Right forelimb (tissue), 1 donor: ENCODE results near the gene PTPN1.
"Not testable (repeated sequence)": the region's sequence is repeated elsewhere in the genome, so short reads cannot be mapped to it uniquely, and the experiment has no call there.

Experiments used
- DNase-seq: peaks from one replicate; pipeline ENCODE4 v3.0.0-alpha.2; 2018

PTPN1 gene

DNA sequence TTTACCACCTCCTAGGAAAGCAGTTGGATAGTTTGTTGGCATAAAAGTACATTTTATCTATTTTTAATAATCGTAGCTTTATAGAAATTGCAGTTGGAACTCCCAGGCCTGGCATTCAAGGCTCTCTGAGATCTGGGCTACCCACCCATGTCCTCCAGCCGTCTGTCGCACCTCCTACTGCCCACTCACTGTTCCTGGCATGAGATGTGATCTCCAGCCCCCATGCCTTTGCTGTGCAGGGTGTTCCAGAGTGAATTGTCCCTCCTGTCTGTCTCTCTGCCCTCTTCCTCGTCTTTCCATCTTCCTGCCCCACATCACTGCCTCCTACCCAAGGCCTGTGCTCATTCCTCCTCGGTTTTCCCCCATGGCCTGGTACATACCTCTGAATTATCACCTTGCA lies 50.7 kb downstream of the PTPN1 start:
- no peak for DNase-seq

DNA sequence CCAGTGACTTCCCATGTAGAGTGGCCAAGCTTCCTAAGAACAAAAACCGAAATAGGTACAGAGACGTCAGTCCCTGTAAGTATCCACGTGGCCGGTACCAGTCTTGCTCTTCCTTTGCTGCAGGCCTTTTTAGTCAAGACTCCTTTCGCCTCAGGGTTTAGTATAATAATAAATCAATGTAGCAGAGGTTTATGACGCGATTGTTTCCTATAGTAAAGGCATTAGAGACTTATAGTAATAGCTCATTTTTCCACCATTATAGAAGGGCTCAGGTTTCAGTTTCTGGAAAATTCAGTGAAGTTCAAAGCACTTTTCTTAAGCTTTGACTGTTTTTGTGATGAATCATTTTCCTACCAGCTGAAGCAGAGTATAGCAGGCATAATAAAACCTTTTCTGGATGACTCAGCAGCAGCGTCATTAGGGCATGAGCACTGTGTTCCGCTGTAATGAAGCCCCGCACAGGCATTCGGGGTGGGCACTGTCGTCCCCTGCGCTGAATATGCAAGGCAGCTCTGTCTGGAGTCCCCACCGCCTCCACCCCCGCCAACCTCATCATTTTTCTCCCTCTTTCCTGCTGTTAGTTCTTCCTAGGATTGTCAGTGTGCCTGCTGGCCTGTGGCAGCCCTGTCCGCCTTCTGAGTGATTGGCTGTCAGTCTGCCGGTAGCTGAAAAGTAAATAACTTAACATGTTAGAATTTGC lies 51.3 kb downstream of the PTPN1 start:
- no peak for DNase-seq

- no peak for DNase-seq
Measured at GRCh38 chr20:50562262-50562701, 52.1 kb downstream of the PTPN1 start.

GRCh38 chr20:50563133-50563944 lies 53.2 kb downstream of the PTPN1 start:
- DNase-seq, result no peak

- no peak for DNase-seq
Measured at GRCh38 chr20:50565383-50565782, 55.2 kb downstream of the PTPN1 start.

DNA sequence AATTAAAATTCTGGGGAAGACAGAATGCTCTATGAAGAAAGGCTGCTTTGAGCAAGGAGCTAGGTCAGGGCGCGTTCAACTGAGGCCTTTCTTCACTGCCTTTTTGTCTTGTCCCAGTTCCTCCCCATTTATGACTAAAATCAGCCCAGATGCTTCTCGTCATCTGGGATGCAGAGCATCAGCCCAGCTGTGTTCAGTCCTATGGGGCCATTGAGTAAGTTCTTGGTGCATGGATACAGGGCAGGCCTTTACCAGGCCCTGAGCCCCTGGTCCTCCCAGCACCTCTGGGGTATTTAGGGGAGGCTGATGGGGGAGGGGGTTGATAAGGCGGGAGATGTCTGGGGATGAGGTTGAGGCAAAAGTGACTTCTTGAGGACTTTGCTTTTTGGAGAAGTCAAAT lies 55.7 kb downstream of the PTPN1 start:
- no peak for DNase-seq

- DNase-seq, result no peak
Measured at GRCh38 chr20:50567860-50568548, 57.8 kb downstream of the PTPN1 start.

DNA sequence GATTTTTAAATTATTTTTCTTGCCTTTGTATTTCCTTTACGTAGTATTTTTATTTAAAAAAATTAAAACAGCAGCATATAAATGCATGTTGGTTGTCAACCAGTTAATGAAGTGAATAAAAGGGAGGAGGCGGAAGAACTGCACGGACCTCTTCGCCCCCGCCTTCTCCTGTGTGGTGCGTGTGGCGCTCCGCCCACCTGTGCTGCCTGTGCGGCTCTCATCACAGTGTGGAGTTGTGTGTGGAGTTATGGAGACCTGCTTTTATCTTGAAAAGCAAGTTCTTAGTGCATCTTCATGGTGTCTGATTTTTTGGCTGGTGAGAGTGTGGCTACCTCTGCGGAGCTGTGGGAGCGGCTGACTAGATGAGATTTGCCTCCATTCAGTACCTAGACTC lies 58.4 kb downstream of the PTPN1 start:
- no peak for DNase-seq

- not testable (repeated sequence) for DNase-seq
Measured at GRCh38 chr20:50569487-50569863, 59.3 kb downstream of the PTPN1 start.

- no peak for DNase-seq
Measured at GRCh38 chr20:50569864-50570836, 60.0 kb downstream of the PTPN1 start.

- no peak for DNase-seq
Measured at GRCh38 chr20:50571466-50571865, 61.3 kb downstream of the PTPN1 start.

DNA sequence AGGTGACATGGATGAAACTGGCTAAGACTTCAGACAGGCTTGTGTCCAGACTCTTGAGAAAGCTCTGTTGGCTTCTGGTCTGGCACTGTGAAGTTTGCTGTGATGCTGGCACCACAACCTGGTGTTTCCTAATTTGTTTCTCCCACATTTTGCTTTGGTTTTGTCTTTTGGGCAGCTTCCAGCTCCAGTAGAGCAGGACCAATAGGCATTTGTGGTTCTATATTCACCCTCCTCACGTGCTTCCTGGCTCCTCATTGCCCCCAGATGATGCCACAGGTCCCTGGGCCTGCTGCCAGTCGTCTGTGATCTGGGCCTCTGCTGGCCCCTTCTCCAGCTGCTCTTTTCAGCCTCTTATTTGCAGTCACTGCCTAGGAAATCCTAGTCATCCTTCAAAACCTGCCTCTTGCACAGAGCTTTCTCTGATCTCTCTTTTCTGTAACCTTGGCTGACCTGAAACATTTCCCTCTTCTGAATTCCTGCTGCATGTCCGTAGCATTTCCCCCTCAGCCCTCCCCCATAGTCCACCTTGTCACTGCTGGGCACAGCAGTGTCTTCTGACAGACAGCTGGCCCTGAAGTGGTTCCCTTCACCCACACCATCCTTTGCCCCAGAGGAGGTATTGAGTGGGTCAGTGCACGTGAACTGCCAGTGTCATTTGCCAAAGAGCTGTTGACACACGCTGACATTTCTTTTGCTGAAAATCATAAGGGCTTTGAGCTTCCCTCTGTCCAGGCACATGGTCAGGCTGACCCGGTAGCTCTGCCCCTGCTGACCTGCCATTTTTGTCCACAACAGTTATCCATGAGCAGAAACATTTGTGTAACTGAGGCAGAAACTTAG lies 63.0 kb downstream of the PTPN1 start:
- DNase-seq, result peak; percentile 64

- no peak for DNase-seq
Measured at GRCh38 chr20:50574108-50574507, 63.9 kb downstream of the PTPN1 start.

GRCh38 chr20:50574586-50574985 lies 64.4 kb downstream of the PTPN1 start:
- DNase-seq, result no peak

GRCh38 chr20:50575865-50576720 lies 65.9 kb downstream of the PTPN1 start:
- DNase-seq, result peak; percentile 79

GRCh38 chr20:50577175-50578018 lies 67.2 kb downstream of the PTPN1 start:
- DNase-seq, result no peak

DNA sequence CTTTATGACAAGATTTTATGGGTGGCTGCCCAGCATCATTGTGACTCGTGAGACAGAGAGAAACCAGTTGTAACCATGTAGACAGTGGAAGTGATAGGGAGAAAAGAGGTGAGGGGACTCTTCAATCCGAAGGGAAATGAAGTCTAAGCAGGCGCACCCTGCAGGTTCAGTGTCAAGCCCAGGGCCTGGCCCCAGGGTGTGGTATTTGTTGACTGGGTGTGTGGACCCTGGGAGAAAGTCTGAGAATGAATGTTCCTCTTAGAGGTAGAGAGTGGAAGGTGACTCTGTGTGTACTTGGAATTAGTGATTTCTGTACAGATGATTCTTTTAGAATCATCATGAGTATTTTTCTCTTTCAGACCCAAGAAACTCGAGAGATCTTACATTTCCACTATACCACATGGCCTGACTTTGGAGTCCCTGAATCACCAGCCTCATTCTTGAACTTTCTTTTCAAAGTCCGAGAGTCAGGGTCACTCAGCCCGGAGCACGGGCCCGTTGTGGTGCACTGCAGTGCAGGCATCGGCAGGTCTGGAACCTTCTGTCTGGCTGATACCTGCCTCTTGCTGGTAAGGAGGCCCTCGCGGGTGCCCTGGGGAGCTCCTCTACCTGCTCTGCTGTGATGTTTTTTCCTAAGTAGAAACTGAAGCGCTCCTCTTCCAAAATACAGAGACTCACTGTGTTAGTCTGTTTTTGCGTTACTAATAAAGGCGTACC lies 68.0 kb downstream of the PTPN1 start:
- no peak for DNase-seq

DNA sequence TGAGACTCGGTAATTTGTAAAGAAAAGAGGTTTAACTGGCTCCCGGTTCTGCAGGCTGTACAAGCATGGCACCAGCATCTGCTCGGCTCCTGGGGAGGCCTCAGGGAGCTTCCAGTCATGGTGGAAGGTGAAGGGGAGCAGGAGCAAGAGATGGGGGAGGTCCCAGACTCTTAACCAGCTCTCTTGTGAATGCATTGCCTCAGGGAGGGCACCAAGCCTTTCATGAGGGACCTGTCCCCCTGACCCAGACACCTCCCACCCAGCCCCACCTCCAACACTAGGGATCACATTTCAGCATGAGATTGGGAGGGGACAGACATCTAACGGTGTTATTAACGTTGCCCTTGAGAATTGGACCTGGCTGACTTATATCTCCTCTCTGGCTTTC lies 68.6 kb downstream of the PTPN1 start:
- DNase-seq, result no peak

GRCh38 chr20:50579511-50579910 lies 69.3 kb downstream of the PTPN1 start:
- DNase-seq, result no peak
